HG03439 (cell line): ENCODE measurements around the gene KAT2A.

ENCODE experiments used
- ATAC-seq: cut with Tn5 transposase; IDR thresholded peaks from one replicate; pipeline ENCODE4 v1.9.1; 2021; ENCODE audit warnings: mild to moderate bottlenecking, moderate library complexity; ENCODE audit not compliant: unreplicated experiment

KAT2A gene

DNA sequence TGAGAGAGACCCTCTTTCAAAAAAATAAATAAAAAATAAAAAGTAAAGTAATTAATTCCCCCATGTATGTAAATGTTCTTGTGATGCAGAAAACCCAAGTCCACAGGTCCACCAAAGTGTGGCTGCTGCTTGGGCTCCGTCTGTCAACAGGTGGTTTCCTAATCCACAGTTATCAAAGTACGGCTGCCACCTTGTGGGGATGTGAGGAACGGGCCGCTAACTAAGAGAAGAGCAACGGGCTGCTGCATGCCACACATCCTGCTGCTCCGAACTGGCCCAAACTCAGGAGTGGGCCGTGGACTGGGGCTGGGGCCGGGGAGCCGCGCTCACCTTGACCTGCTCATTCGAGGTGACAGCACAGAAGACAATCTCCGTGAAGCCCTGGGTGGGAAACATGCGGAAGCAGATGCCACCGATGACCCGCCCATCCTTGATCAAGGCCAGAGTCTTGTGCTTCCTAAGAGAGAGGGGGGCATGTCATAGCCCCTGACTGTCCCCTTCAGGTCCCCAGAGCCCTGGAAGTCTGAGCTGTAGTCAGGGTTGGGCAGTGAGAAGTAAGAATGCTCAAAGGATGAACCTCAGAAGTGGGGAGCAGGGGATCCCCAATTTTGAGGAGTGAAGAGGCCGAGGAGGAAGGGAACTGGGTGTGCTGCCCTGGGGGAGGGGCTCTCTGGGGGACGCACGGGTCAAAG, 4.3 kb downstream of the KAT2A start:
- ATAC-seq: no peak

DNA sequence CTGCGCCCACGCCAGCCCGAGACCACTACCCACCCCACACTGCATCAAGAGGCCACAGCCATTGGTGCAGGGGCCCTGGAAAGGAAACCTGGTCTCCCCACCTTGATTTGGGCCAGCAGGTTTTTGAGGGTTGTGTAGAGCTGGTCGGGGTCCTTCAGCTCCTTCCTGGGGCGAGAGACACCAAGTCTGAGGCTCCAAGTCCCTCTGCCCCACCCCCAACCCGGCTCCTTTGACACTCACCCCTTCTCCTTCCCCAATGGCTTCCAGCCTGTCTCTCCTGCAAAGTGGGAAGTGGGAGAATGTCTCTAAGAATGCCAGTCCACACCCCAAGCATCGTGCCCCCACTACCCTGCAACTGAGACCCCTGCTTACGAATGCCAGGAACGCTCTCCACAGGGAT, 7.0 kb downstream of the KAT2A start:
- ATAC-seq: no peak

DNA sequence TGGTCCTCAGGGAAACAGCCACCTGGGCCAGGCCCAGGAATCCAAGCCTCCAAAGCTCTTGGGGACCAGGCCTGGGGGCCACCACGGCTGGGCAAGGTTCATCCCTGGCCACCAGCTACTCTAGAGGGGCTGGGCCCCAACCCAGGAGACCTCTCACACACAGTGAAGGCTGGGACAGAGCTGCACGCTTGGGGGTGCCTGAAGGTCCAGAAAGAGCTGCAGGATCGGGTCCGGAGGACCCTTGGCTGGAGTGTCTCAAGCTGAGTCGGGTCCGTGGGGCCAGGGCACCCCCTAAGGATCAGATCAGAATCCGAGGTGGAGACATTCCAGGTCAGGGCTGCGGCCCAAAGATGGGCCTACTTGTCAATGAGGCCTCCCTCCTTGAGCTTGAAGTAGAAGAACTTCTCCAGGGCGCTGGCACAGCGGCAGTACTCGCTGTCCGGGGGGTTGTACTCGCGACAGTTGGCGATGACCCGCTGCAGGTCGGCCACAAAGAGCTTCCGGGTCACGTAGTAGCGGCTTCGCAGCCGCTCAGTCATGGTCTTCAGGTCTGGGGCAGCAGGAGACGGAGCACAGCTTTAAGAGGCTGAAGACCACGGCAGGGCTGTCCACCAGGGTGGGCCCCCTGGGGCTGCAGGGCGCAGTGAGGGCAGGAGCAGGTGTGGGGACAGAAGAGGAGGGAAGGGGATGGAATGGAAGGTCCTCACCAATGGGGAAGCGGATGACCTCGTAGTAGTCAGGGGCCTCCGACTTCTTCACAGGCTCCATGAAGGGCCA, 7.7 kb downstream of the KAT2A start:
- no peak for ATAC-seq

DNA sequence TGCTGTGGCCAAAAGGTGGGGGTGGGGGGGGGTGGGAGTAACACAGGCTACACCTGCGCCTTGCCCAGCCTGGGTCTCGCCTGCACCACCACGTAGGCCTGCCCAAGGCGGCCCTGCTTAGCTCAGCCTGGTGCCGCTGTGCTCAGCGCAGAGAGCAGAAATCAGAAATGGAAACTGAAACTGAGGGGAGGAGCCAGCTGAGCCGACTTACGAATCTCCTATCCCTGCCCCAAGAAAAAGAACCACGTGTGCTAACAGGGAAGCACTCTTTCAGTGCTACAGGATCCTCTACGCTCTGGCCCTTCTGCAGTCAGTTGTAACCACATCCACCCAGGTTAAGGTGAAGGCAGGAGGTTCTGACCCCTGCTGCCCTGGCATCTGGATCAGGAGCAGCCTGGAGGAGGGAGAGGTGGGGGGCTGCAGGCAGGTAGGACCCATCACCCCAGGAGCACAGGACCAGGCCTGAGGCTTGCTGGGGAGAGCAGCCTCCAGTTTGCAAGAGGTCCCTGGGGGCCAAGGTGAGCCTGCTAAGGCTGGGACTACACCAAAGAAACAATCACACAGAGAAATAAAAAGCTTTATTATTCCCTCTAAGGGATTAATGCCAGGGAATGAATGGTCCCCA, 8.5 kb downstream of the KAT2A start, which contains the start of gene DHX58:
Gene DHX58, minus strand, starts transcription at position 163 of the 625 bp plus-strand sequence. CDS start 822 bp downstream, outside the sequence.
- ATAC-seq: peak; percentile 52

DNA sequence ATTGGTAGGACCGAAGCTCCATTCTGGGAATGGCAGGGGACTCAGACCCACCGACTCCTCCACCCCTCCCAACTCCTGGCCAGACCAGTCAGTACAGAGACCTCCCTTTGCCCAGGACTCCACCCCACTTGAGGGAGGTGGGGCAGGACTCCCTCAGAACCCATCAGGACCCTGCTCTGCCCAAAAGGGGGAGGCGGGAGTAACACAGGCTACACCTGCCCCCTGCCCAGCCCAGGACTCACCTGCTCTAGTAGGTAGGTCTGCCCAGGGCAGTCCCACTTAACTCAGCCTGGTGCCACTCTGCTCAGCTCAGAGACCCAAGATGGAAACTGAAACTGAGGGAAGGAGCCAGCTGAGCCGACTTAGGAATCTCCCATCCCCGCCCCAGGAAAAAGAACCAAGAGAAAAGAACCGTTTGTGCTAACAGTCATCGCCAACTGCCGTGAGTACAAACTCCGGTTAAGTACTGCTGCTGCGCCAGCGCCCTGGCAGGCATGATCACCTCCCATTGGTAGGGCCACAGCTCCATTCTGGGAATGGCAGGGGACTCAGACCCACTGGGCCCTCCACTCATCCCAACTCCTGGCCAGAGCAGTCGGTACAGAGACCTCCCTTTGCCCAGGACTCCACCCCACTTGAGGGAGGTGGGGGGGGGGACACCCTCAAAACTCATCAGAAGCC, 9.2 kb downstream of the KAT2A start:
- ATAC-seq: no peak

DNA sequence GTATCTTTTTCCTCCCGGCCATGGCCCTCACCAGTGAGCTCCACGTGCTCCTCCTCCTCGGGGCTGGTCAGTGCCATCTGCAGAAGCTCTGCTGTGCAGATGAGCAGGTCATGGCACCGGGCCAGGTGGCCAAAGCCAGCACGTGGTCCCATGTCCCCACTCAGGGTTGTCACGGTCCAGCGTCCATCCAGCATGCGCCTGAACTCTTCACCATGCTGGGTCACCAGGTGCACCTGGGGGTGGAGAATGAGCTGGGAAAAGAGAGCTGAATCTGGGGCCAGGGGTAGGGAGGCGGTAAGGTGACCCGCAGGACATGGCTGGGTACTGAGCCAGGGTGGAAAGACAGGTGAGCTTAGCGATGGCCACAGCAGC, 9.9 kb downstream of the KAT2A start:
- ATAC-seq: no peak

DNA sequence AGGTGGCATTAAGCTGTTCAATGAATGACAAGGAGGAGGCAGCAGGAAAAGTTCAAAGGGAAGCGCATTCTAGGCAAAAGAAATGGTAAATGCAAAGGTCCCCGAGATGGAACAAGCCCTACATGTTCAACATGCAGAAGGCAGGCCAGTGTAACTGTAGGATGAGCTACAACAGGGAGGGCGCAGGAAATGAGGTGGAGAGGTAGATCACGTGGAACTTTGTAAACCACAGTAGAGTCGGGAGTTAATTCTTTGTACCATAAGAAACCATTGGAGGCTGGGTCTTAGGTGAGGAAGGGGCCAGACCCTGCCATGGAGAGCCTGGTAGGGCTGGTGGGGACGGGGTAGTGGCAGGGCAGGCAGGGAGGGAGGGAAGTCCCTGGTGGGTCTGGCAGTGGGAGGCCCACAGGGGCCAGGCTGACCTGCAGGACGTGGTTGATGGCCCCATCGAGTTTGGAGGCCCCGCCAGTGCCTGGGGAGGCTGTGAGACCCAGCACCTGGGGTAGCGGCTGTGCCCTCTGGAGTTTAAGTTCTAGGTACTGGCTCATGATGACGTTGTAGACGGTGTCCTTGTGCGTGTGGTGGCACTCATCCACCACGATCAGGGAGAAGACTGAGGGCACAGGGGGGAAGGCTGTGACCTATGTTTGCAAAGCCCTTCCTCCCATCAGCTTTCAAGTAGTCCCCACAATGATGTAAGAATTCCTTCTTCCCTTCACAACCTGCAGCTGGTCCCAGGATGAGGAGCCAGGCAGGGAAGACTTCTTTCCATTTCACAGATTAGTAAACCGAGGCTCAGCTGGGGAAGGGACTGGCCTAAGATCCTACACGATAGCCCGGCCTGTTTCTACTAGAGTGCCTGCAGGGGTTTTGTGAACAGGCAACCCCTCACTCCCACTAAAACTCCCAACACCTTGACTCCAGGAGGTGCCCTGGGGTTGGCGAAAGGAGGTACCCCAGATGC, 10.6 kb downstream of the KAT2A start:
- no peak for ATAC-seq

DNA sequence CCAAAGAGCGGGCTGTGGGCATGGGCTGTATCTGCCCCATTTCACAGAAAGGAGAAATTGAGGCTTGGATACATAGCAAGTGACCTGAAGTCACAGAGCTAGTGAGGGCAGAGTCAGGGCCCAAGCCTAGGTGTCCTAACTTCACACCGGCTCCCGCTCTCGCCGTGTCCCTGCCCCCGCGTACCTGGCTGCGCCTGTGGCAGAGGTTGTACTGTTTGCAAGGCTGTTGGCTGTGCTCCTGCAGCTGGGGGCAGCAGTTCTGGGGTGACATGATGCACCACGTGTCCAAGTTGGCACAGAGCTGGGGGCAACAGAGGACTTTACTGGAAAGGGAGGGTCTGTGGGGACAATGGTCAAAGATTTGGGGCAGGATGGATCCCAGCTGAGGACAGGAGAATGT, 12.1 kb downstream of the KAT2A start:
- ATAC-seq: no peak

DNA sequence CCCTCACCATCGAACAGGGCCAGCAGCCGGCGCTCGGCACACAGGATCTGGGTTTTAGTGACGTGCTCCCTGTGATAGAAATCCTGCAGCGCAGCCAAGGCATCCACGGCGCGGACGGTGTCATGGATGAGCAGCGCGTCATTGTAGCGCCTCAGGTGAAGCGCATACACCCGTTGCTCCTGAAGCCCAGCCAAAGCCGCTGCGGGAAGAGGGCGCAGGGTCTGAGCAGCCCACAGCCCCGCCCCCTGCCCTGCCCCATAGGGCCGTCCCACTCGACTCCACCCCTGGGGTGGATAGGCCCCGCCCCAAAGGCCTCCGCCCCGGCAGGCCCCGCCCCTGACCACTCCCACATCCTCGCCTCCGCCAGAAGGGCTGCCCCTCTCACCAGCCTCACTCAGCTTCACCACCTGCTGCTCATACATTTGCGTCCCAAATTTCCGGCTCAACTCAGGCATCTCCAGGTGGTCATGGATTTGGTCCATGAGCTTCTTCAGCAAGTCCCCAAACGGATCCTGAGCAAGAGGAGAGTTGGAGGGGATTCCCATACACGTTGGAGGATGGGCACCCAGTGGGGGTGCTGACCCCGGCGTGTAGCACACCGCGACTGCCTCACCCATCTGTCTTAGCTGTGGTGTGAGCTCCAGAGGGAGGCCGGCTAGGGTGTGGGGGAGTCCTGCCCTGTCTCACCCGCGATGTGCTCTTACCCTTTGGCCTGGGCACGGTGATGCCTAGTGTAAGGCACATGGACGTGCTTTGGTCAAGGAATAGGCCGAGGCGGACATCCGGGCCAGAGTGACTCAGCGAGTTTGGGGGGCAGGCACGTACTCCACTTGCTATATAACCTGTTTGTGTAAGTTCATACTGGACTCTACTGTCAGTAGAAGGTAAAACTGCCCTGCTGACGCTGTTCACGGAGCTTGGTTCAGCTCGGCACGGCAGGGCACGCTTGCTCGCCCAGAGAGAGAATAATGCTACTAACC, 13.3 kb downstream of the KAT2A start:
- peak; percentile 72 for ATAC-seq

DNA sequence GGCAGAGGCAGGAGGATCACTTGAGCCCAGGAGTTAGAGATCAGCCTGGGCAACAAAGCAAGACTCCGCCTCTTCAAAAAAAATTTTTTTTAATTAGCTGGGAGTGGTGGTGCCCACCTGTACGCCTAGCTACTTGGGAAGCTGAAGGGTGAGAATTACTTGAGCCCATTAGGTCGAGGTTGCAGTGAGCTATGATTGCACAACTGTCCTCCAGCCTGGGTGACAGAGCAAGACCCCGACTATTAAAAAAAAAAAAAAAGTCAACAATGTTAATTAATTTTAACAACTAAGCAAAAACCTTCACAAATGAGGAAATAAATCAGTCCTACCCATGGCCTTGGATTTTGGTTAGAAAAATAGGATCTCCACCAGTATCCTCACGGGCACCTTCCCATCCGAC, 14.0 kb downstream of the KAT2A start:
- no peak for ATAC-seq

DNA sequence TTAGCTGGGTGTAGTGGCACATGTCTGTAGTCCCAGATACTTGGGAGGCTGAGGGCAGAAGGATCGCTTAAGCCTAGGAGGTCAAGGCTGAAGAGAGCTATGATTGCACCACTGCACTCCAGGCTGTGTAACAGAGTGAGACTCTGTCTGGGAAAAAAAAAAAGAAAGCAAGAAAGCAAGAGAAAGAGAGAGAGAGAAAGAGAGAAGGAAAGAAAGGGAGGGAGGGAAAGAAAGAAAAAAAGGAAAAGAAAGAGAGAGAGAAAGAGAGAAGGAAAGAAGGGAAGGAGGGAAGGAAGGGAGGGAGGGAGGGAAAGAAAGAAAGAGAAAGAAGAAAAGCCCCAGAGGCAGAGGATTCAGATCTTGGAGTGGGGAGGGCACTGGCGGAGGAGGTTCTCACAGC, 15.2 kb downstream of the KAT2A start:
- no peak for ATAC-seq

DNA sequence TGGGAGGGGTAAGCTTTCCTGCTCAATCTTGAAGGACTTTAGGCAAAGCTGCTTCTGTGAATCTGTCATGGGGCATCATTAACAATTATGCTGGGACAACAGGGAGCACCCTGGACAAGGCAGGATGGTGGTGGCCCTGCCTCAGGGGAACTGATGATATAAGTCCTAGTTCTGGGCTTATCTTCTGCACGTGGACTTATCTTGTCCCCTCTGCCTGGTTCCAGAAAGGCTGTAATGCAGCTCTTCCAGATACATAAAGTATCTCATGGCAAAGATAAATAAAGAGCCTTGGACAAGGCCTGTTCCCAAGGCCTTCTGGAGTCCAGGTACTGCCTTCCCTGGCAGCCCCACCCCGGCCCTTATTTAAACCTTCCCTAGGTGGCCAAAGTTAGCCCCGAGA, 16.9 kb downstream of the KAT2A start:
- no peak for ATAC-seq

DNA sequence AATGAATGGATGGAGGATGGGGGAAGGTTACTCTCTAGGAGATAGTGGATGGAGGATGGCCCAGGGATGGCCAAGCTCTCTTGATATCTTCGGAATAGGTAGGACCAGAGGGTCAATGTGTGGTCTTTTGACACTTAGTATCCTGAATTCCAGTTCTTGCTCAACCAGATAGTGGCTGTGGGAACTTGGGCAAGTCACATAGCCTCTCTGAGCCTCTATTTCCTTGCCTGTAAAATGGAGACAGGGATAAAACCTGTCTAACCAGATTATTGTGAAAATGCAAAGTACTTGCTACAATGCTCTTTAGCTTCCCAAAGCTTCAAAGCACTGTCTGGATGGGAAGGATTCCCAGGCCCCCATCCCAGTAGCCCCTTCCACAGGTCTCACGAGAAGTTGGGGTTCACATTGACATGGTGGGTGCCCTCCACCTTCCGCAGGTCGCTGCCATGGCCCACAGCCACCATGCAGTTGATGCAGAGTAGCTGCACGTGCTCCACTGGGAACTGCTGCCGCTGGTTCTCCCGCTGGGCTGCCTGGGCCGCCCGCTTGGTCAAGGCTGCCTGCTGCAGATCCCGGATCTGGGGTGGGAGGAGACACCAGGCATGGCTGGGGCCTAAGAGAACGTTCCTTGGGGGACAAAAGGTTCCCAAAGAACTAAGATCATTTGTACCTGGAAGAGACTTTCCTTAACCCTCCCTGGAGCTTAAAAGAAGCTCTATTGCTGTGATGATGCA, 17.8 kb downstream of the KAT2A start:
- no peak for ATAC-seq

DNA sequence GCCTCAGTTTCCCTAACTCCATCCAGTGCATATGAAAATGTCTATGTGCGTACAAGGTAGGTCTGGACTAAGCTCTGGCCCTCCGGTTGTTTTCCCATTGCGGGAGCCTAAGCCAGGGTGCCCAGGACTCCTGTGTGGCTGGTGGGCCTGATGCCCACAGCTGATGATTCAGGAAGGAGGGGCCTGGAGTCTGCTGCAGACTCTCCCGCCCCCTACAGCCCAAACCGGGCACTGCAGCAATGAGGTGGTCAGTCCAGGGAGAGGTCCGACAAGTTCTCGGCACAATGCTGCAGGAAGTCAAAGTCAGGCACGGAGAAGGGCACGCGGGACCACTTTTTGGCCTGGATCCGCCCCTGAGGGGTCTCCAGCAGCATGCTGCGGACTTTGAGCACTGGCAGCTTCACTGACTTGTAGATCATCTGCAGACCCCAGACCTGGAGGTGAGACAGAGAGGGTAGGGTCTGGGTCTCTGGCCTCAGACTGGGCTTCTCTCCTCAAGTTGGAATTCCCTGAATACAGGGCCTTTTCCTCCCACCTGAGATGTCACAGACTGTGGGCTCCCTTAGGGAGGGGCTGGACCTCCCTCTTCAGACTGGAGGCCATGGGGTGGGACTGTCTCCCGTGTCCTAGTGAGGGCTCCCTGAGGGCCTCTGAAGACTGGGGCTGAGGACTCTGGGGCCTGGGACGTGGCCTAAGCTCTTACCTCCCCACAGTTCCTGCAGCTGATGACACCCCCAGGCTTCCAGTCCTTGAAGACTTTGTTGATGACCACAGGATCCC, 19.5 kb downstream of the KAT2A start:
- no peak for ATAC-seq

DNA sequence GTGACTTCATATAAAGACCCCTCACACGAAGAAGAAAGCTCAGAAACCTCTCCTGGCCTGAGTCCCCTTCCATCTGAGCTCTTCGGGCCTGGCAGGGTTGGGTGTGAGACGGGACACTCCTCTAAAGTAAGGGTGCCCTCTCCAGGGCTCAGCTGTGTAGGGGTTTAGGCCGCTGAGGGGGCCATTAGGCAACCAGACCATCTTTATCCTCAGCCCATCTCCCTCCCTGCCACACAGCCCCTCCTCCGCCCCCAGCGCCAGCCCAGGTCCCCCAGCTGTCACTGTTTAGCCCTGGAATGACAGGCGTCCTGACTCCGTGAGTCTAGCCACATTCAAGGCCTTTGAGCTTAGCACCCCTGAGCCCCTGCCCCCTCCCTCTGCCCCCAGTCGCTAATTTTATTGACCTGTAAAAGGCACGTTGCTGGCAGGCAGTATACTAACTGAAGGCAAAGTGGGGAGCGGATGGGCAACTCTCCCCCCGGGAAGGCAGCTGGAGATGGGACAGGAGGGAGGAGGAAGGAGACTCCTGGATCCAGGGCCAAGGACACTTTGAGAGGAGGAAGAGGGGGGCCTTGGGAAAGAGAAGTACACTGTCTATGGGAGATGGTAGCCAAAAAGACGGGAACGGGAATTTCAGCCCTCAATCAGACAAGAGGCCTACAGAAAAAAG, 22.3 kb downstream of the KAT2A start:
- ATAC-seq: no peak

DNA sequence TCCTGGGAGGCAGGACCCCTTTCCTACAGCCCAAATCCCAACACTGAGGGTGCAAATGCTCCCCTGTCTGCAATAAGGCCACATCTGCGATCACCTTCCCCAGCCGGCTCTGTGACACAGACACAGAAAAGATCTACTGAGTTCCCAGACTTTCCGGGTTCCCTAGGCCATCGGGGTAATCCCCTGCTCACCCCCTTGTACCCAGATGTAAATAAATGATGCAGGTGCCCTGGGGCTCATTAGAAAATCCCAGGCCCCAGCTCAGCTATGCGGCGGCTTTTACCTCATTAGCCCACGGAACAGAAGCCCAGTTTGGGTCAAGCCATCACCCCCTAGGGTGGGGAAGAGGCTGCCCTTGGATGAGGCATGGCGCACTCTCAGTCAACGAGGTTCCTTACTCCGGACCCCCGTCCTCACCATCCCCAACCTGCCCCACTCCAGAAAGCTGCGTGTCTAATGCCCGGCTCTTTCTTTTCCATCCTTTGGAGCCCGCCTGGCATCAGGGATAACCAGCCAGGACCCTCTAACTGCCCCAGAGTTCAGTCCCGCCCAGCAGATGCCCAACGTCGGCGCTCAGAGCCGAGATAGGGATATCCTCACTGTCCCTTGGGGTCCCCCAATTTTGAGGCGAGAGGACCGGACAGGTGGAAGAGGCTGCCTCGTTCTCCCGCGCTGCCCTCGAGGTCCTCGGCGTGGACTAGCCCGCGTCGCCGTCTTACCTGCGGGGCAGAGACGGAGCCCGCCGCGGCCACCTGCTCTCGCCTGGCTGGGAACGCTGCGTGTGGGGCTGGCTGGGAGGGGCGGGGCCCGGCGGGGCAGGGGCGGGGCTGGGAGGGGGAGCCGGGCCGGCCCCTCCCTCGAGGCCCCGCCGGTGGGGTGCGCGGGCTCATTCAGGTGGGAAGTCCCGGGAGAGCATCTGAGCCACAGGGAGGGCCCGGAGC, 23.2 kb downstream of the KAT2A start, which contains the start of gene ZNF385C:
Gene ZNF385C, minus strand, starts transcription at position 783 of the 941 bp plus-strand sequence. CDS start 35,417 bp downstream, outside the sequence.
- ATAC-seq: no peak
